Endothelial cell of umbilical vein (primary cell): ENCODE measurements around the gene CLDN5. TPM values are rescaled to one million over a fixed set of nuclear protein-coding genes. Genes with fewer than 3 reads are reported as not detected.

ENCODE experiments used
- BruUV-seq: library from RNA; stranded (reverse); fragments of 400-500 nt; replicated peaks from 2 replicates; lab custom pipeline; 2021; lab: Mats Ljungman, UMichigan
- CTCF ChIA-PET: fragments of 300-600, 350-600 bp; sonication (Branson Sonifier 250); formaldehyde crosslinking; loops from one replicate; lab custom pipeline; 2021; ENCODE audit warnings: antibody characterized with exemption, inconsistent platforms; lab: Charles Lee
- POLR2A ChIA-PET: fragments of 300-600, 350-600 bp; sonication (Branson Sonifier 250); formaldehyde crosslinking; loops from one replicate; lab custom pipeline; 2021; ENCODE audit warnings: antibody characterized with exemption, inconsistent platforms; lab: Charles Lee
- DNase-seq: peaks from one replicate; pipeline ENCODE4 v3.0.0-alpha.2; 2011; ENCODE audit warnings: low read depth, low spot score
- FAIRE-seq: peaks from 2 replicates; lab custom pipeline; 2011; peaks lifted over from hg19 to GRCh38; lab: Jason Lieb, UNC
- H2AFZ ChIP-seq: 2 replicates; pipeline ENCODE4 v1.6.0; 2012; ENCODE audit warnings: low read depth, low read length, control low read depth, inconsistent platforms
- H3K27ac ChIP-seq: 2 replicates; pipeline ENCODE4 v1.5.1; 2011; ENCODE audit warnings: low read depth, mild to moderate bottlenecking, control low read depth, low read length, moderate library complexity; ENCODE audit not compliant: insufficient read depth
- H3K27me3 ChIP-seq, 2 experiments: 2 replicates each; pipeline versions ENCODE4 v1.6.0 to v1.6.1; 2011; ENCODE audit warnings: low read length in 2 of 2, mixed read lengths in 1 of 2; ENCODE audit not compliant: control insufficient read depth in 2 of 2, insufficient read depth in 2 of 2
- H3K36me3 ChIP-seq, 2 experiments: 2 replicates in 1 of 2; 3 replicates in 1 of 2; pipeline ENCODE4 v1.5.1; 2011; ENCODE audit warnings: low read length in 2 of 2, mild to moderate bottlenecking in 1 of 2, moderate library complexity in 1 of 2; ENCODE audit not compliant: control insufficient read depth in 2 of 2, insufficient read depth in 2 of 2; ENCODE audit errors: extremely low read depth in 1 of 2
- H3K4me1 ChIP-seq: 3 replicates; pipeline ENCODE4 v1.5.1; 2011; ENCODE audit warnings: mild to moderate bottlenecking, low read length; ENCODE audit not compliant: control insufficient read depth, insufficient read depth; ENCODE audit errors: extremely low read depth
- H3K4me2 ChIP-seq: 2 replicates; pipeline ENCODE4 v1.6.1; 2011; ENCODE audit warnings: low read length, control low read depth, mixed read lengths; ENCODE audit not compliant: insufficient read depth
- H3K4me3 ChIP-seq, 3 experiments: fragments of 200-600 bp in 1 of 3; sonication (generic), shearing (Covaris generic) in 1 of 3; replicated peaks in 1 of 3; 2 replicates each; pipeline ENCODE4 v1.5.1; 2011 to 2016; ENCODE audit warnings: control low read depth in 3 of 3, low read length in 3 of 3, mild to moderate bottlenecking in 2 of 3, inconsistent platforms in 1 of 3, low read depth in 1 of 3, moderate library complexity in 1 of 3; ENCODE audit not compliant: insufficient read depth in 1 of 3
- H3K79me2 ChIP-seq: 2 replicates; pipeline ENCODE4 v1.6.0; 2012; ENCODE audit warnings: low read length, inconsistent platforms; ENCODE audit not compliant: control insufficient read depth, insufficient read depth
- H3K9ac ChIP-seq: replicated peaks from 2 replicates; pipeline ENCODE3; 2011; ENCODE audit warnings: low read length, control low read depth; ENCODE audit not compliant: insufficient read depth; ENCODE audit errors: extremely low read depth
- H3K9me1 ChIP-seq: replicated peaks from 3 replicates; pipeline ENCODE4 v1.6.0; 2011; ENCODE audit warnings: mild to moderate bottlenecking, low read length; ENCODE audit not compliant: control insufficient read depth, insufficient read depth; ENCODE audit errors: extremely low read depth
- H3K9me3 ChIP-seq: replicated peaks from 2 replicates; pipeline ENCODE4 v1.5.1; 2012; ENCODE audit warnings: low read length, inconsistent platforms; ENCODE audit not compliant: control insufficient read depth, insufficient read depth
- H4K20me1 ChIP-seq: replicated peaks from 2 replicates; pipeline ENCODE3; 2011; ENCODE audit warnings: mild to moderate bottlenecking, low read length; ENCODE audit not compliant: control insufficient read depth, insufficient read depth; ENCODE audit errors: extremely low read depth
- GATA2 ChIP-seq: IDR thresholded peaks from 2 replicates; pipeline ENCODE4 v1.7.0; 2011; ENCODE audit warnings: low read depth, mild to moderate bottlenecking, moderate library complexity, mixed read lengths, low read length; ENCODE audit not compliant: insufficient read length, insufficient read depth
- JUN ChIP-seq: IDR thresholded peaks from 2 replicates; pipeline ENCODE4 v1.6.1; 2011; ENCODE audit warnings: borderline replicate concordance, low read depth; ENCODE audit not compliant: insufficient read length, insufficient read depth
- POLR2A ChIP-seq: IDR thresholded peaks from 2 replicates; pipeline ENCODE4 v1.6.1; 2012; ENCODE audit warnings: low read depth, mild to moderate bottlenecking, control low read depth, low read length
- dilution Hi-C: fragments of 300-500 bp; cut with MboI; formaldehyde crosslinking; loops from one replicate; pipeline ENCODE4 v1.15.0; 2019; ENCODE audit warnings: low sequenced_read_pairs; ENCODE audit not compliant: extremely low pct_ligation_motif_present
- intact Hi-C: fragments of 100-400 bp; cut with micrococcal nuclease; formaldehyde crosslinking; loops from one replicate; pipeline ENCODE4 v1.10.0; 2022
- polyA plus RNA-seq, 4 experiments: library from polyadenylated mRNA; depleted of rRNA in 3 of 4; stranded (reverse) in 3 of 4; unstranded in 1 of 4; fragments of >200 nt; gene quantifications; 2 replicates each; pipeline versions ENCODE4 v1.2.1 to v1.2.3, GENCODE V29; 2011 to 2012; ENCODE audit warnings: missing spikeins in 1 of 4
- total RNA-seq: library from RNA; stranded (reverse); gene quantifications from 2 replicates; pipeline ENCODE4 v1.2.3, GENCODE V29; 2021
- TF ChIP-seq, protein P1 (sequence below), 2 donors: IDR thresholded peaks; 1 replicate in 1 of 2; 2 replicates in 1 of 2; pipeline ENCODE4 v1.5.1; 2011; ENCODE audit warnings: low read length in 2 of 2, mild to moderate bottlenecking in 2 of 2, moderate library complexity in 2 of 2, control low read depth in 1 of 2, inconsistent platforms in 1 of 2, low read depth in 1 of 2; ENCODE audit not compliant: insufficient read depth in 1 of 2; ENCODE audit errors: extremely low read depth in 1 of 2
- TF ChIP-seq, protein P2 (sequence below): IDR thresholded peaks from 2 replicates; pipeline ENCODE4 v1.6.1; 2011; ENCODE audit not compliant: insufficient read depth, insufficient read length

The CLDN5 gene
- total and polyA plus RNA-seq, 2 donors (not counting 3 experiments of a cell fraction or from before 2014, with no cell fraction given) = 198 to 252 TPM

DNA sequence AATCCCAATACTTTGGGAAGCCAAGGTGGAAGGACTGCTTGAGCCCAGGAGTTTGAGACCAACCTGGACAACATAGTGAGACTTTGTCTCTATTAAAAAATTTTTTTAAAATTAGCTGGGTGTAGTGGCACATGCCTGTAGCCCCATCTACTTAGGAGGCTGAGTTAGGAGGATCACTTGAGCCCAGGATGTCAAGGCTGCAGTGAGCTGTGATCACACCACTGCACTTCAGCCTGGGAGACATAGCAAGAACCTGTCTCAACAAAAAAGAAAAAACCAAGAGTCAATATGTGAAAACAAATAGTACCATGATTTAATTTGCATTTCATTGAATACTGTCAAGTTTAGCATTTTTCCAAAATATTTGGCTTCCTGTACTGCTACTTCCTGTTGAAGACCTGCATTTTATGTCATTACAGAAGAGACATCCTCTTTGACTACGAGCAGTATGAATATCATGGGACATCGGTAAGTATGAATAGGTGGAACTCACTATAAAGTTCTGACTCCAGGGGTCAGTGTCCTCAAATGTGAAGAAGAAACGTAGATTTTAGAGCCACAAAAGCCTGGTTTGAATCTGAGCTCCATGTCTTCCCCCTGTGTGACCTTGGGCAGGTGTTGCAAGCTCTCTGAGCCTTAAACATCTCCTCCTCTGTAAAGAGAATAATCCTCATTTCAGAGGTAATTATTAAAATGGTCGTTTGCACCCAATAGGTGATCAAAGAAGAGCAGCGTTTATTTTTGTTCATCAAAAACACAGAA is 28.5 kb downstream of the CLDN5 start:
- H4K20me1 ChIP-seq = no peaks in the 10 kb centered on the region
- H3K9ac ChIP-seq = no peak overlapping the region
- BruUV-seq = no TSS peak
- no peaks in the 10 kb centered on the region for H3K9me1 ChIP-seq
- H2AFZ ChIP-seq = no peak overlapping the region
- H3K79me2 ChIP-seq = no peaks in the 10 kb centered on the region
- H3K27ac ChIP-seq = no peak overlapping the region
- no peaks in the 10 kb centered on the region for H3K27me3 ChIP-seq
- no peak overlapping the region for H3K4me2 ChIP-seq
- no peaks in the 10 kb centered on the region for H3K9me3 ChIP-seq
- peak; percentile 69 for DNase-seq
- TF ChIP-seq POLR2A = no peak
- TF ChIP-seq, protein P1, sequence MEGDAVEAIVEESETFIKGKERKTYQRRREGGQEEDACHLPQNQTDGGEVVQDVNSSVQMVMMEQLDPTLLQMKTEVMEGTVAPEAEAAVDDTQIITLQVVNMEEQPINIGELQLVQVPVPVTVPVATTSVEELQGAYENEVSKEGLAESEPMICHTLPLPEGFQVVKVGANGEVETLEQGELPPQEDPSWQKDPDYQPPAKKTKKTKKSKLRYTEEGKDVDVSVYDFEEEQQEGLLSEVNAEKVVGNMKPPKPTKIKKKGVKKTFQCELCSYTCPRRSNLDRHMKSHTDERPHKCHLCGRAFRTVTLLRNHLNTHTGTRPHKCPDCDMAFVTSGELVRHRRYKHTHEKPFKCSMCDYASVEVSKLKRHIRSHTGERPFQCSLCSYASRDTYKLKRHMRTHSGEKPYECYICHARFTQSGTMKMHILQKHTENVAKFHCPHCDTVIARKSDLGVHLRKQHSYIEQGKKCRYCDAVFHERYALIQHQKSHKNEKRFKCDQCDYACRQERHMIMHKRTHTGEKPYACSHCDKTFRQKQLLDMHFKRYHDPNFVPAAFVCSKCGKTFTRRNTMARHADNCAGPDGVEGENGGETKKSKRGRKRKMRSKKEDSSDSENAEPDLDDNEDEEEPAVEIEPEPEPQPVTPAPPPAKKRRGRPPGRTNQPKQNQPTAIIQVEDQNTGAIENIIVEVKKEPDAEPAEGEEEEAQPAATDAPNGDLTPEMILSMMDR (IDR thresholded peaks at IDR 0.05; ENCODE audit: extremely low read depth in 1 of 2, insufficient read depth in 1 of 2, low read depth in 1 of 2, low read length in 2 of 2) = peak; percentile 24 to 37
- peak; percentile 48 for FAIRE-seq
- dilution Hi-C loops (no loop called here), intact Hi-C loops (loop anchor here (1.0 kb wide), 1 partner anchor 135 kb away; no protein-coding TSS in a partner anchor)
- no peak overlapping the region for H3K4me3 ChIP-seq
- ChIA-PET CTCF (interaction anchor here (0.6 to 6.6 kb wide), 46 partner anchors 9 to 235 kb away, joined by 3 to 358 read pairs (median 6); partner anchors contain the start of genes CDC45 and CLDN5), POLR2A (interaction anchor here (2.0 kb wide), 1 partner anchor 134 kb away, joined by 6 read pairs; no protein-coding TSS in a partner anchor)
- no peaks in the 10 kb centered on the region for H3K4me1 ChIP-seq
- H3K36me3 ChIP-seq = peaks cover 0 to 6% of the 10 kb centered on the region in 2 experiments

DNA sequence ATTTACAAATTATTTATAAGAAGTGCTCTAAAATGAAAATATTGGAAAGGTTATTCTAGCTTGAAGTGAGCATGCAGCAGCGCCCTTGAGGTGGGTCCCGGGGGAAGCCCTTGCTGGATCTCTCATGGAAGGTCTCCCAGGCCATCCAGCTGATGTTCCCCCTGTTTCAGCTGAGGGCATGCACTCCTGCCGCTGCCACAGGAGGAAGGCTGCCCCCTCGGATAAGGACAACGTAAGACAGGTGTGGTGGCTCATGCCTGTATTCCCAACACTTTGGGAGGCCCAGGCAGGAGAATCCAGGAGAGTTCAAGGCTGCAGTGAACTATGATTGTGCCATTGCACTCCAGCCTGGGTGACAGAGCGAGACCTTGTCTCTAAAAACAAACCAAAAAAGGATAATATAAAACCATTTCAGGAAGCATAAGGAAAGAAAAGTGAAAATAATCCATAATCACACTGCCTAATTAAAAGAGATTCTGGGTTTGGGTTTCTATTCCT is 29.5 kb downstream of the CLDN5 start:
- no peak overlapping the region for H3K9ac ChIP-seq
- intact Hi-C loops (no loop called here), dilution Hi-C loops (no loop called here)

More for the DNA sequence above, 29.5 kb downstream of the CLDN5 start:
- CTCF ChIA-PET = interaction anchor here (6.6 kb wide), 1 partner anchor 134 kb away, joined by 358 read pairs; no protein-coding TSS in a partner anchor
- TF ChIP-seq GATA2 (no peak), JUN (no peak)
- TF ChIP-seq, protein P2, sequence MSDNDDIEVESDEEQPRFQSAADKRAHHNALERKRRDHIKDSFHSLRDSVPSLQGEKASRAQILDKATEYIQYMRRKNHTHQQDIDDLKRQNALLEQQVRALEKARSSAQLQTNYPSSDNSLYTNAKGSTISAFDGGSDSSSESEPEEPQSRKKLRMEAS = no peak
- TF ChIP-seq, protein P1 (IDR thresholded peaks at IDR 0.05; ENCODE audit: extremely low read depth in 1 of 2, insufficient read depth in 1 of 2, low read depth in 1 of 2, low read length in 2 of 2) = no peak
- Histone ChIP-seq H3K79me2 (peaks cover 2% of the 10 kb centered on the region), H3K27me3 (no peaks in the 10 kb centered on the region), H3K27ac (no peak overlapping the region), H3K4me2 (no peak overlapping the region), H3K4me1 (no peaks in the 10 kb centered on the region), H3K9me3 (no peaks in the 10 kb centered on the region), H3K36me3 (peaks cover 0 to 6% of the 10 kb centered on the region in 2 experiments), H2AFZ (no peak overlapping the region), H3K4me3 (no peak overlapping the region), H4K20me1 (no peaks in the 10 kb centered on the region), H3K9me1 (no peaks in the 10 kb centered on the region)
- DNase-seq (no peak), FAIRE-seq (no peak)
- no TSS peak for BruUV-seq
- POLR2A ChIA-PET = interaction anchor here (2.0 kb wide), 1 partner anchor 135 kb away, joined by 6 read pairs; no protein-coding TSS in a partner anchor
